Liver (tissue), 9 donors: ENCODE measurements around the gene PLD2. TPM values are rescaled to one million over a fixed set of nuclear protein-coding genes. Genes with fewer than 3 reads are reported as not detected.

Source experiments
- DNase-seq: peaks from one replicate; pipeline ENCODE4 v3.0.0-alpha.2; 2017; ENCODE audit warnings: low spot score
- H3K27ac ChIP-seq, 2 donors: one replicate each; pipeline ENCODE4 v1.7.0; 2013; ENCODE audit warnings: inconsistent platforms in 2 of 2, low read length in 2 of 2, control low read depth in 1 of 2, low read depth in 1 of 2, mild to moderate bottlenecking in 1 of 2
- H3K27me3 ChIP-seq, 4 donors: one replicate each; pipeline versions ENCODE4 v1.6.1 to v1.7.0; 2013; ENCODE audit warnings: low read length in 3 of 4, inconsistent platforms in 1 of 4, mild to moderate bottlenecking in 1 of 4, moderate library complexity in 1 of 4; ENCODE audit not compliant: control insufficient read depth in 4 of 4, insufficient read depth in 4 of 4
- H3K36me3 ChIP-seq, 4 donors: one replicate each; pipeline versions ENCODE4 v1.6.1 to v1.7.0; 2013; ENCODE audit warnings: low read length in 3 of 4, mild to moderate bottlenecking in 3 of 4, low read depth in 1 of 4, moderate library complexity in 1 of 4; ENCODE audit not compliant: control insufficient read depth in 4 of 4, insufficient read depth in 3 of 4
- H3K4me1 ChIP-seq, 4 donors: one replicate each; pipeline versions ENCODE4 v1.6.1 to v1.7.0; 2013; ENCODE audit warnings: low read length in 3 of 4, mild to moderate bottlenecking in 3 of 4, moderate library complexity in 1 of 4; ENCODE audit not compliant: control insufficient read depth in 4 of 4, insufficient read depth in 4 of 4
- H3K4me3 ChIP-seq, 3 donors: one replicate each; pipeline versions ENCODE4 v1.6.1 to v1.7.0; 2013; ENCODE audit warnings: low read length in 3 of 3, control low read depth in 1 of 3, low read depth in 1 of 3, mild to moderate bottlenecking in 1 of 3
- H3K9ac ChIP-seq, 2 donors: one replicate each; pipeline ENCODE4 v1.7.0; 2013; ENCODE audit warnings: low read length in 2 of 2, mild to moderate bottlenecking in 2 of 2, moderate library complexity in 2 of 2, control low read depth in 1 of 2, low read depth in 1 of 2
- H3K9me3 ChIP-seq, 4 donors: one replicate each; pipeline versions ENCODE4 v1.6.1 to v1.7.0; 2013; ENCODE audit warnings: low read length in 3 of 4; ENCODE audit not compliant: control insufficient read depth in 4 of 4
- ATF3 ChIP-seq: IDR thresholded peaks from 2 replicates; pipeline ENCODE4 v1.6.1; 2016; ENCODE audit warnings: antibody characterized with exemption
- EGR1 ChIP-seq, 2 donors: IDR thresholded peaks; 2 replicates each; pipeline ENCODE4 v1.6.1; 2016 to 2018; ENCODE audit warnings: antibody characterized with exemption in 2 of 2, low read depth in 2 of 2
- FOXA1 ChIP-seq: IDR thresholded peaks from 2 replicates; pipeline ENCODE4 v1.6.1; 2016; ENCODE audit warnings: antibody characterized with exemption
- FOXA2 ChIP-seq: IDR thresholded peaks from 2 replicates; pipeline ENCODE4 v1.6.1; 2016; ENCODE audit warnings: antibody characterized with exemption
- GABPA ChIP-seq, 2 donors: IDR thresholded peaks in 1 of 2; conservative IDR thresholded peaks in 1 of 2; 2 replicates each; pipeline ENCODE4 v1.6.1; 2016; ENCODE audit warnings: antibody characterized with exemption in 2 of 2, mild to moderate bottlenecking in 1 of 2, moderate library complexity in 1 of 2
- HNF4A ChIP-seq, 2 donors: conservative IDR thresholded peaks; 2 replicates each; pipeline ENCODE4 v1.6.1; 2016; ENCODE audit warnings: antibody characterized with exemption in 2 of 2, mild to moderate bottlenecking in 2 of 2
- HNF4G ChIP-seq: IDR thresholded peaks from 2 replicates; pipeline ENCODE4 v1.6.1; 2016; ENCODE audit warnings: antibody characterized with exemption
- JUND ChIP-seq, 2 donors: IDR thresholded peaks; 2 replicates each; pipeline ENCODE4 v1.6.1; 2016; ENCODE audit warnings: antibody characterized with exemption in 2 of 2
- MAX ChIP-seq: IDR thresholded peaks from 2 replicates; pipeline ENCODE4 v1.6.1; 2016; ENCODE audit warnings: antibody characterized with exemption
- NR2F2 ChIP-seq: IDR thresholded peaks from 2 replicates; pipeline ENCODE4 v1.6.1; 2016; ENCODE audit warnings: antibody characterized with exemption
- RAD21 ChIP-seq, 2 donors: IDR thresholded peaks; 2 replicates each; pipeline ENCODE4 v1.6.1; 2016; ENCODE audit warnings: antibody characterized with exemption in 2 of 2, mild to moderate bottlenecking in 2 of 2
- REST ChIP-seq: IDR thresholded peaks from 2 replicates; pipeline ENCODE4 v1.6.1; 2016; ENCODE audit warnings: antibody characterized with exemption, mild to moderate bottlenecking
- RXRA ChIP-seq, 2 donors: IDR thresholded peaks; 2 replicates each; pipeline ENCODE4 v1.6.1; 2017 to 2018; ENCODE audit warnings: antibody characterized with exemption in 2 of 2, mild to moderate bottlenecking in 1 of 2
- TAF1 ChIP-seq: conservative IDR thresholded peaks from 2 replicates; pipeline ENCODE4 v1.6.1; 2016; ENCODE audit warnings: antibody characterized with exemption, mild to moderate bottlenecking
- ZBTB33 ChIP-seq: IDR thresholded peaks from 2 replicates; pipeline ENCODE4 v1.6.1; 2016; ENCODE audit warnings: antibody characterized with exemption
- WGBS: extraction: QIAGEN DNeasy Blood & Tissue Kit; methylation state at CpG from one replicate; pipeline ENCODE4 v1.1.7; 2013; 5-methylcytosine and 5-hydroxymethylcytosine counted together
- polyA plus RNA-seq, 2 donors: library from polyadenylated mRNA; stranded (reverse) in 1 of 2; unstranded in 1 of 2; fragments of 200-250 nt in 1 of 2; fragments of >200 nt in 1 of 2; fragmentation: Nextera tagmentation in 1 of 2; extraction: Ambion mirVana in 1 of 2; gene quantifications; one replicate each; pipeline versions ENCODE4 v1.2.1 to v1.2.3, GENCODE V29; 2013 to 2015
- total RNA-seq, 2 donors: library from RNA; depleted of rRNA; stranded (reverse); fragments of >200 nt; gene quantifications; one replicate each; pipeline ENCODE4 v1.2.3, GENCODE V29; 2014
- TF ChIP-seq, protein P1 (sequence below): fragments of 150-350 bp; IDR thresholded peaks from 2 replicates; pipeline ENCODE4 v1.5.1; 2017; ENCODE audit warnings: improper control_type of control experiment, low read depth, low read length; ENCODE audit not compliant: missing input control
- donor health status: healthy.
- donor health status: healthy.
- donor health status: healthy.
- donor health status: healthy.
- donor health status: healthy.

PLD2 gene
- total and polyA plus RNA-seq, 4 donors = 3.5 to 15.8 (median 5.8) TPM

GRCh38 chr17:4796552-4796920 is 10.4 kb upstream of the PLD2 start:
- WGBS = under 1% methylated on average over 7 of the region's 7 CpGs
- H3K9ac ChIP-seq = peak overlapping the region; percentile 66 to 94
- peak overlapping the region; percentile 80 to 100 (median 91) for H3K4me3 ChIP-seq
- peak overlapping the region; percentile 19 to 75 for H3K27ac ChIP-seq
- H3K27me3 ChIP-seq = no peaks in the 10 kb centered on the region
- H3K9me3 ChIP-seq = no peaks in the 10 kb centered on the region
- TF ChIP-seq RAD21 (IDR thresholded peaks at IDR 0.05) = no peak
- no peak for TF ChIP-seq GABPA (IDR thresholded peaks at IDR 0.05 in 1 of 2, conservative IDR thresholded peaks at IDR 0.05 in 1 of 2)
- TF ChIP-seq ATF3 = no peak
- no peak for TF ChIP-seq HNF4G
- TF ChIP-seq FOXA1 = no peak
- no peak for TF ChIP-seq HNF4A (conservative IDR thresholded peaks at IDR 0.05)
- TF ChIP-seq, protein P1, sequence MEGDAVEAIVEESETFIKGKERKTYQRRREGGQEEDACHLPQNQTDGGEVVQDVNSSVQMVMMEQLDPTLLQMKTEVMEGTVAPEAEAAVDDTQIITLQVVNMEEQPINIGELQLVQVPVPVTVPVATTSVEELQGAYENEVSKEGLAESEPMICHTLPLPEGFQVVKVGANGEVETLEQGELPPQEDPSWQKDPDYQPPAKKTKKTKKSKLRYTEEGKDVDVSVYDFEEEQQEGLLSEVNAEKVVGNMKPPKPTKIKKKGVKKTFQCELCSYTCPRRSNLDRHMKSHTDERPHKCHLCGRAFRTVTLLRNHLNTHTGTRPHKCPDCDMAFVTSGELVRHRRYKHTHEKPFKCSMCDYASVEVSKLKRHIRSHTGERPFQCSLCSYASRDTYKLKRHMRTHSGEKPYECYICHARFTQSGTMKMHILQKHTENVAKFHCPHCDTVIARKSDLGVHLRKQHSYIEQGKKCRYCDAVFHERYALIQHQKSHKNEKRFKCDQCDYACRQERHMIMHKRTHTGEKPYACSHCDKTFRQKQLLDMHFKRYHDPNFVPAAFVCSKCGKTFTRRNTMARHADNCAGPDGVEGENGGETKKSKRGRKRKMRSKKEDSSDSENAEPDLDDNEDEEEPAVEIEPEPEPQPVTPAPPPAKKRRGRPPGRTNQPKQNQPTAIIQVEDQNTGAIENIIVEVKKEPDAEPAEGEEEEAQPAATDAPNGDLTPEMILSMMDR = no peak
- TF ChIP-seq EGR1 (IDR thresholded peaks at IDR 0.05; ENCODE audit: low read depth in 2 of 2) = no peak
- no peak for TF ChIP-seq JUND (IDR thresholded peaks at IDR 0.05)
- no peak for TF ChIP-seq RXRA (IDR thresholded peaks at IDR 0.05)
- no peak for TF ChIP-seq MAX
- H3K4me1 ChIP-seq = peaks cover 4 to 15% (median 12%) of the 10 kb centered on the region in 4 donors
- peaks cover 6 to 20% (median 16%) of the 10 kb centered on the region in 4 donors for H3K36me3 ChIP-seq
- DNase-seq = no peak

DNA sequence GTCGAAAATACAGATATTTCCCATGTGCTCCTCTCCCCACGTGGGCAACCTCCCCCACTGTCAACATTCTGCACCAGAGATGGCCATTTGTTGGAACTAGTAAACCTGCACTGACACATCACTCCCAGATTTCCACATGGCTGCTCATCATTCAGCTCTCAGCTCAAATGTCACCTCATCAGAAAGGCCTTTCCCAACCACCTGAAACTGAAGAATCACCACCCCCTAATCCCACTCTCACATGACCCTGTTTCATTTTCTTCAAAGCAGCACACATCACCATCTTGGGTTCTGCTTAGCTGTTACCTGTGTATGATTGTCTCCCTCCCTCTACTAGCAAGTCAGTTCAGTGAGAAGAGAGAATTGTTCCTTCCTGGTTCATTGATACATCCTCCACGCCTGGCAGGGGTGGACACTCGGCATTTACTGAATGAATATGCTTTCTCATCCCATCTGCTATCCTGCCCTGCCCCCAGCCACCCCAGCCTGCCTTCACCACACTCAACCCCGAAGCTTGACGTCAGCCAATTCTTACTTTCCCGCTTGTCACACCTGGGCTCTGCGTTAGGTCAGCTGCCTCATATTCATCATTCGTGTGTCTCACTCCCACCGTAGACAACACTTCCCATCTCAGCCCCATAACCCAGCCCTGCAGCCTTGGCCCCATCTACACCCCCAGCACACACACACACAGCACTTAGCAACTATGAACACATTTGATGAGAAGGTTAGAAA is 6.3 kb upstream of the PLD2 start:
- H3K9me3 ChIP-seq = no peaks in the 10 kb centered on the region
- peaks cover 6 to 20% (median 16%) of the 10 kb centered on the region in 4 donors for H3K36me3 ChIP-seq
- no peak overlapping the region for H3K9ac ChIP-seq
- H3K4me1 ChIP-seq = peaks cover 4 to 15% (median 12%) of the 10 kb centered on the region in 4 donors
- H3K27ac ChIP-seq = no peak overlapping the region
- no peak overlapping the region for H3K4me3 ChIP-seq
- 90% methylated on average over 10 of the region's 10 CpGs for WGBS
- DNase-seq = no peak
- TF ChIP-seq HNF4G = no peak
- no peak for TF ChIP-seq RAD21 (IDR thresholded peaks at IDR 0.05)
- no peak for TF ChIP-seq EGR1 (IDR thresholded peaks at IDR 0.05; ENCODE audit: low read depth in 2 of 2)
- TF ChIP-seq HNF4A (conservative IDR thresholded peaks at IDR 0.05) = no peak
- TF ChIP-seq, protein P1 = no peak
- TF ChIP-seq RXRA (IDR thresholded peaks at IDR 0.05) = no peak
- no peak for TF ChIP-seq ZBTB33
- TF ChIP-seq NR2F2 = no peak
- TF ChIP-seq FOXA1 = no peak
- no peak for TF ChIP-seq REST
- no peak for TF ChIP-seq ATF3
- TF ChIP-seq TAF1 = no peak
- TF ChIP-seq FOXA2 = no peak
- no peaks in the 10 kb centered on the region for H3K27me3 ChIP-seq
